ENCODE measurements around the gene MRPL42.

The MRPL42 gene

GRCh38 chr12:93449277-93449676 lies 18.0 kb upstream of the MRPL42 start:
- no peaks in the 10 kb centered on the region for H3K36me3 ChIP-seq (ENCODE audit: insufficient read depth, low read depth, low read length)
- H3K9ac ChIP-seq (ENCODE audit: low read depth, low read length), result no peak overlapping the region
- no peaks in the 10 kb centered on the region for H3K27me3 ChIP-seq (ENCODE audit: insufficient read depth, low read length)
- no peak overlapping the region for H3K4me3 ChIP-seq (ENCODE audit: low read length)
- no peak overlapping the region for H3K27ac ChIP-seq (ENCODE audit: low read length)
- H3K4me1 ChIP-seq (ENCODE audit: insufficient read depth, low read length), result no peaks in the 10 kb centered on the region
- H3K9me3 ChIP-seq (ENCODE audit: insufficient read depth, low read depth, low read length), result no peaks in the 10 kb centered on the region

- Histone ChIP-seq H3K27me3 (ENCODE audit: insufficient read depth, low read length) (no peaks in the 10 kb centered on the region), H3K36me3 (ENCODE audit: insufficient read depth, low read depth, low read length) (no peaks in the 10 kb centered on the region), H3K9me3 (ENCODE audit: insufficient read depth, low read depth, low read length) (no peaks in the 10 kb centered on the region), H3K4me1 (ENCODE audit: insufficient read depth, low read length) (no peaks in the 10 kb centered on the region), H3K27ac (ENCODE audit: low read length) (no peak overlapping the region), H3K9ac (ENCODE audit: low read depth, low read length) (no peak overlapping the region), H3K4me3 (ENCODE audit: low read length) (no peak overlapping the region)
These were observed 15.7 kb upstream of the MRPL42 start for GRCh38 chr12:93451423-93452158.

GRCh38 chr12:93453633-93454032 lies 13.7 kb upstream of the MRPL42 start:
- Histone ChIP-seq H3K4me3 (ENCODE audit: low read length) (no peak overlapping the region), H3K36me3 (ENCODE audit: insufficient read depth, low read depth, low read length) (no peaks in the 10 kb centered on the region), H3K4me1 (ENCODE audit: insufficient read depth, low read length) (no peaks in the 10 kb centered on the region), H3K9me3 (ENCODE audit: insufficient read depth, low read depth, low read length) (no peaks in the 10 kb centered on the region), H3K27me3 (ENCODE audit: insufficient read depth, low read length) (no peaks in the 10 kb centered on the region), H3K9ac (ENCODE audit: low read depth, low read length) (no peak overlapping the region), H3K27ac (ENCODE audit: low read length) (no peak overlapping the region)

DNA sequence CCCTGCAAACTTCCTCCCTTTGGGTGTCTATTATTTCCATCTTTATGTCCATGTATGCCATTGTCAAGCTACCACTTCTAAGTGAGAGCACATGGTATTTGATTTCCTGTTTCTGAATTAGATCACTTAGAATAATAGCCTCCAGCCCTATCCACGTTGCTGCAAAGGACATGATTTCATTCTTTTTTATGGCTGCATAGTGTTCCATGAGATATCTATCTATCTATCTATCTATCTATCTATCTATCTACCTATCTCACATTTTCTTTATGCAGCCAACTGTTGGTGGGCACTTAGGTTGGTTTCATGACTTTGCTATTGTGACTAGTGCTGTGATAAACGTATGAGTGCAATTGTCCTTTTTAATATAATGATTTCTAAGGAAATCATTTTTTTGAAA lies 11.2 kb upstream of the MRPL42 start:
- Histone ChIP-seq H3K9ac (ENCODE audit: low read depth, low read length) (no peak overlapping the region), H3K36me3 (ENCODE audit: insufficient read depth, low read depth, low read length) (no peaks in the 10 kb centered on the region), H3K27ac (ENCODE audit: low read length) (no peak overlapping the region), H3K27me3 (ENCODE audit: insufficient read depth, low read length) (no peaks in the 10 kb centered on the region), H3K4me1 (ENCODE audit: insufficient read depth, low read length) (no peaks in the 10 kb centered on the region), H3K9me3 (ENCODE audit: insufficient read depth, low read depth, low read length) (no peaks in the 10 kb centered on the region), H3K4me3 (ENCODE audit: low read length) (no peak overlapping the region)

- Histone ChIP-seq H3K27me3 (ENCODE audit: insufficient read depth, low read length) (no peaks in the 10 kb centered on the region), H3K36me3 (ENCODE audit: insufficient read depth, low read depth, low read length) (no peaks in the 10 kb centered on the region), H3K9me3 (ENCODE audit: insufficient read depth, low read depth, low read length) (no peaks in the 10 kb centered on the region), H3K9ac (ENCODE audit: low read depth, low read length) (no peak overlapping the region), H3K4me3 (ENCODE audit: low read length) (no peak overlapping the region), H3K27ac (ENCODE audit: low read length) (no peak overlapping the region), H3K4me1 (ENCODE audit: insufficient read depth, low read length) (no peaks in the 10 kb centered on the region)
These were observed 8.2 kb upstream of the MRPL42 start for GRCh38 chr12:93459097-93459496.

- no peaks in the 10 kb centered on the region for H3K9me3 ChIP-seq (ENCODE audit: insufficient read depth, low read depth, low read length)
- no peak overlapping the region for H3K27ac ChIP-seq (ENCODE audit: low read length)
- no peak overlapping the region for H3K4me3 ChIP-seq (ENCODE audit: low read length)
- no peaks in the 10 kb centered on the region for H3K27me3 ChIP-seq (ENCODE audit: insufficient read depth, low read length)
- H3K4me1 ChIP-seq (ENCODE audit: insufficient read depth, low read length), result no peaks in the 10 kb centered on the region
- no peaks in the 10 kb centered on the region for H3K36me3 ChIP-seq (ENCODE audit: insufficient read depth, low read depth, low read length)
- H3K9ac ChIP-seq (ENCODE audit: low read depth, low read length), result no peak overlapping the region
These were observed 7.3 kb upstream of the MRPL42 start for GRCh38 chr12:93460003-93460402.

DNA sequence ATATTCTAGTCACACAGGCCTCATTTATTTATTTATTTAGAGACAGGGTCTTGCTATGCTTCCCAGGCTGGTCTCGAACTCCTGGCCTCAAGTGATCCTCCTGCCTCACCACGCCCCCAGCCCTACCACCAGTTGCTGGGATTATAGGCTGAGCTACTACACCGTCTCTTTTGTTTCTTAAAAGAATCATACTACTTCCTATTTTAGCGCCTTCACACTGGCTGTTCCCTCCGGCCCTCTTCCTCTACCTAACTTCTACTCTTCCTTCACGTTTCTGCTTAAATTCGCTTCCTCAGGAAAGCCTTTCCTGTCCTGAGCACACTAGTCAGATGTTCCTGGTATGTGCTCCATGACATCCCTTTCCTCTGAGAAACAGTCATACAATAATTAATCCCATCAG lies 6.4 kb upstream of the MRPL42 start:
- Histone ChIP-seq H3K27me3 (ENCODE audit: insufficient read depth, low read length) (no peaks in the 10 kb centered on the region), H3K9ac (ENCODE audit: low read depth, low read length) (no peak overlapping the region), H3K27ac (ENCODE audit: low read length) (no peak overlapping the region), H3K4me1 (ENCODE audit: insufficient read depth, low read length) (no peaks in the 10 kb centered on the region), H3K9me3 (ENCODE audit: insufficient read depth, low read depth, low read length) (no peaks in the 10 kb centered on the region), H3K36me3 (ENCODE audit: insufficient read depth, low read depth, low read length) (no peaks in the 10 kb centered on the region), H3K4me3 (ENCODE audit: low read length) (no peak overlapping the region)

GRCh38 chr12:93461503-93461902 lies 5.8 kb upstream of the MRPL42 start:
- H3K27me3 ChIP-seq (ENCODE audit: insufficient read depth, low read length), result no peaks in the 10 kb centered on the region
- no peaks in the 10 kb centered on the region for H3K9me3 ChIP-seq (ENCODE audit: insufficient read depth, low read depth, low read length)
- H3K27ac ChIP-seq (ENCODE audit: low read length), result no peak overlapping the region
- no peak overlapping the region for H3K4me3 ChIP-seq (ENCODE audit: low read length)
- H3K4me1 ChIP-seq (ENCODE audit: insufficient read depth, low read length), result no peaks in the 10 kb centered on the region
- no peak overlapping the region for H3K9ac ChIP-seq (ENCODE audit: low read depth, low read length)
- no peaks in the 10 kb centered on the region for H3K36me3 ChIP-seq (ENCODE audit: insufficient read depth, low read depth, low read length)

- H3K27ac ChIP-seq (ENCODE audit: low read length), result no peak overlapping the region
- no peak overlapping the region for H3K4me3 ChIP-seq (ENCODE audit: low read length)
- H3K9ac ChIP-seq (ENCODE audit: low read depth, low read length), result no peak overlapping the region
- H3K9me3 ChIP-seq (ENCODE audit: insufficient read depth, low read depth, low read length), result no peaks in the 10 kb centered on the region
- no peaks in the 10 kb centered on the region for H3K4me1 ChIP-seq (ENCODE audit: insufficient read depth, low read length)
- no peaks in the 10 kb centered on the region for H3K27me3 ChIP-seq (ENCODE audit: insufficient read depth, low read length)
- H3K36me3 ChIP-seq (ENCODE audit: insufficient read depth, low read depth, low read length), result peaks cover 16% of the 10 kb centered on the region
These were observed 1.5 kb upstream of the MRPL42 start for GRCh38 chr12:93465841-93466240.

DNA sequence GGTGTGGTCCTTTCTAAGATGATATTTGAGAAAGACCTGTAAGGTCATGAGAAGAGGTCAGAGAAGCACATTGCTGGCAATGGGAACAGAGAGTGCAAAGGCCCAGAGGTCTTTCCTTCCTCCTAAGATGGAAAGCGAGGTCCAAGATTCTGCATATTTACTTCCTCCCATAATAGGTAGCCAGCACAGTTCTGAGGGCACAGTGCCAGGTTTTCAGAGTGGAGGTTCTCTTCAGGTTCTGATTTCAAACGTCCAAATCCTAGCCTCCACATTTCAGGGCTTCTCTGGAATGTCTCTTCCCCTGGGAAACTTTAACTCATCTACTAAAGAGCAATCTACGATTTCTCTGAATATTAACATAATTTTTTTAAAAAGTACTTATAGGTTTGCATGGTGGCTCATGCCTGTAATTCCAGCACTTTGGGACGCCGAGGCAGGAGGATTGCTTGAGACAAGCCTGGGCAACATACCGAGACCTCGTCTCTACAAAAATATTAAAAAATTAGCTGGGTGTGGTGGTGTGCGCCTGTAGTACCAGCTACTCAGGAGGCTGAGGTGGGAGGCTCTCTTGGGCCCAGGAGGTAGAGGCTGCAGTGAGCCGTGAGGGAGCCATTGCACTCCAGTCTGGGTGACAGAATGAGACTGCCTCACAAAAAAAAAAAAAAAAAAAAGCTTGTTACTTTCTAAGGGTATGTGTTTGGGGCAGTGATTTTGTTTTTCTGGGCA lies 526 bp upstream of the MRPL42 start:
- H3K9ac ChIP-seq (ENCODE audit: low read depth, low read length), result no peak overlapping the region
- no peak overlapping the region for H3K27ac ChIP-seq (ENCODE audit: low read length)
- peak overlapping the region; percentile 91; the same call in 1 of the 2 replicates for H3K4me3 ChIP-seq (ENCODE audit: low read length)
- no peaks in the 10 kb centered on the region for H3K9me3 ChIP-seq (ENCODE audit: insufficient read depth, low read depth, low read length)
- no peaks in the 10 kb centered on the region for H3K4me1 ChIP-seq (ENCODE audit: insufficient read depth, low read length)
- peaks cover 25% of the 10 kb centered on the region for H3K36me3 ChIP-seq (ENCODE audit: insufficient read depth, low read depth, low read length)
- no peaks in the 10 kb centered on the region for H3K27me3 ChIP-seq (ENCODE audit: insufficient read depth, low read length)

- Histone ChIP-seq H3K27ac (ENCODE audit: low read length) (peak overlapping the region; percentile 98), H3K9me3 (ENCODE audit: insufficient read depth, low read depth, low read length) (no peaks in the 10 kb centered on the region), H3K27me3 (ENCODE audit: insufficient read depth, low read length) (no peaks in the 10 kb centered on the region), H3K36me3 (ENCODE audit: insufficient read depth, low read depth, low read length) (peaks cover 37% of the 10 kb centered on the region), H3K4me3 (ENCODE audit: low read length) (peak overlapping the region; percentile 91), H3K9ac (ENCODE audit: low read depth, low read length) (peak overlapping the region; percentile 98), H3K4me1 (ENCODE audit: insufficient read depth, low read length) (no peaks in the 10 kb centered on the region)
These were observed 676 bp downstream of the MRPL42 start for GRCh38 chr12:93468008-93468371.

- Histone ChIP-seq H3K27me3 (ENCODE audit: insufficient read depth, low read length) (no peaks in the 10 kb centered on the region), H3K4me1 (ENCODE audit: insufficient read depth, low read length) (no peaks in the 10 kb centered on the region), H3K9ac (ENCODE audit: low read depth, low read length) (no peak overlapping the region), H3K9me3 (ENCODE audit: insufficient read depth, low read depth, low read length) (no peaks in the 10 kb centered on the region), H3K27ac (ENCODE audit: low read length) (no peak overlapping the region), H3K36me3 (ENCODE audit: insufficient read depth, low read depth, low read length) (peaks cover 50% of the 10 kb centered on the region), H3K4me3 (ENCODE audit: low read length) (no peak overlapping the region; the same call in 1 of the 2 replicates)
These were observed 2.1 kb downstream of the MRPL42 start for GRCh38 chr12:93469386-93469785.
